ENCODE results near the gene PDE4C.

PDE4C gene

GRCh38 chr19:18263324-18264136, 37.3 kb upstream of the PDE4C start:
- H2BK15ac ChIP-seq (ENCODE audit: low read depth, poor library complexity, severe bottlenecking), result no peak overlapping the region
- H3K14ac ChIP-seq (ENCODE audit: low read length in 2 of 2), result no peak overlapping the region
- peaks cover 4% of the 10 kb centered on the region for H3K79me1 ChIP-seq (replicated peaks; ENCODE audit: low read length, poor library complexity, severe bottlenecking)
- no peak overlapping the region for H2AFZ ChIP-seq (ENCODE audit: low read depth, low read length)
- no peak overlapping the region for H3K23ac ChIP-seq (ENCODE audit: low read length in 2 of 2)
- peak overlapping the region in 1 of 2 experiments; percentile 3 for H3K18ac ChIP-seq (ENCODE audit: low read depth in 1 of 2, low read length in 2 of 2)
- peak overlapping the region in 1 of 2 experiments; percentile 3 for H2BK12ac ChIP-seq (ENCODE audit: low read length in 2 of 2)
- H3K27ac ChIP-seq (ENCODE audit: low read length, poor library complexity, severe bottlenecking), result no peak overlapping the region
- H3K4me1 ChIP-seq (ENCODE audit: control insufficient read depth, insufficient read depth, low read depth, low read length), result peaks cover 1% of the 10 kb centered on the region
- H3K4me2 ChIP-seq (ENCODE audit: low read length, poor library complexity, severe bottlenecking), result no peak overlapping the region
- 83% methylated on average over 16 of the region's 16 CpGs for WGBS
- H2BK120ac ChIP-seq (ENCODE audit: low read depth, low read length), result no peak overlapping the region
- H3K4ac ChIP-seq (ENCODE audit: low read depth in 1 of 2, low read length in 2 of 2), result no peak overlapping the region
- H3K27me3 ChIP-seq (ENCODE audit: control insufficient read depth in 1 of 2, insufficient read depth in 1 of 2, low read length in 2 of 2), result no peaks in the 10 kb centered on the region
- no peak for DNase-seq
- H2BK5ac ChIP-seq (ENCODE audit: low read depth, low read length, poor library complexity, severe bottlenecking), result no peak overlapping the region
- H4K91ac ChIP-seq (ENCODE audit: low read length), result peak overlapping the region; percentile 54
- H3K9me3 ChIP-seq (ENCODE audit: control insufficient read depth, low read length), result no peaks in the 10 kb centered on the region
- H2AK5ac ChIP-seq (ENCODE audit: low read length, severe bottlenecking), result no peak overlapping the region
- no peak overlapping the region for H3K4me3 ChIP-seq (ENCODE audit: insufficient read depth in 1 of 2, low read depth in 1 of 2, low read length in 2 of 2)
- H4K8ac ChIP-seq (ENCODE audit: low read length), result no peak overlapping the region
- no peak overlapping the region for H3K9ac ChIP-seq (ENCODE audit: low read length)
- peaks cover 54 to 61% of the 10 kb centered on the region in 2 experiments for H3K36me3 ChIP-seq (ENCODE audit: control insufficient read depth in 1 of 2, insufficient read depth in 2 of 2, low read depth in 1 of 2, low read length in 2 of 2)

GRCh38 chr19:18262917-18263316, 36.7 kb upstream of the PDE4C start:
- no peaks in the 10 kb centered on the region for H3K9me3 ChIP-seq (ENCODE audit: control insufficient read depth, low read length)
- H3K4me1 ChIP-seq (ENCODE audit: control insufficient read depth, insufficient read depth, low read depth, low read length), result peaks cover 1% of the 10 kb centered on the region
- H4K8ac ChIP-seq (ENCODE audit: low read length), result no peak overlapping the region
- WGBS, result 80% methylated on average over 10 of the region's 10 CpGs
- H2BK120ac ChIP-seq (ENCODE audit: low read depth, low read length), result no peak overlapping the region
- peaks cover 55% of the 10 kb centered on the region in 2 experiments for H3K36me3 ChIP-seq (ENCODE audit: control insufficient read depth in 1 of 2, insufficient read depth in 2 of 2, low read depth in 1 of 2, low read length in 2 of 2)
- H2BK15ac ChIP-seq (ENCODE audit: low read depth, poor library complexity, severe bottlenecking), result no peak overlapping the region
- no peak overlapping the region for H4K91ac ChIP-seq (ENCODE audit: low read length)
- H2BK12ac ChIP-seq (ENCODE audit: low read length in 2 of 2), result no peak overlapping the region
- H3K23ac ChIP-seq (ENCODE audit: low read length in 2 of 2), result no peak overlapping the region
- H3K18ac ChIP-seq (ENCODE audit: low read depth in 1 of 2, low read length in 2 of 2), result no peak overlapping the region
- peak; percentile 85 for DNase-seq
- no peak overlapping the region for H3K4ac ChIP-seq (ENCODE audit: low read depth in 1 of 2, low read length in 2 of 2)
- no peak overlapping the region for H2AK5ac ChIP-seq (ENCODE audit: low read length, severe bottlenecking)
- H3K79me1 ChIP-seq (replicated peaks; ENCODE audit: low read length, poor library complexity, severe bottlenecking), result peaks cover 4% of the 10 kb centered on the region
- no peak overlapping the region for H3K4me2 ChIP-seq (ENCODE audit: low read length, poor library complexity, severe bottlenecking)
- no peaks in the 10 kb centered on the region for H3K27me3 ChIP-seq (ENCODE audit: control insufficient read depth in 1 of 2, insufficient read depth in 1 of 2, low read length in 2 of 2)
- H2BK5ac ChIP-seq (ENCODE audit: low read depth, low read length, poor library complexity, severe bottlenecking), result no peak overlapping the region
- no peak overlapping the region for H3K9ac ChIP-seq (ENCODE audit: low read length)
- no peak overlapping the region for H3K14ac ChIP-seq (ENCODE audit: low read length in 2 of 2)
- no peak overlapping the region for H2AFZ ChIP-seq (ENCODE audit: low read depth, low read length)
- no peak overlapping the region for H3K4me3 ChIP-seq (ENCODE audit: insufficient read depth in 1 of 2, low read depth in 1 of 2, low read length in 2 of 2)
- no peak overlapping the region for H3K27ac ChIP-seq (ENCODE audit: low read length, poor library complexity, severe bottlenecking)

DNA sequence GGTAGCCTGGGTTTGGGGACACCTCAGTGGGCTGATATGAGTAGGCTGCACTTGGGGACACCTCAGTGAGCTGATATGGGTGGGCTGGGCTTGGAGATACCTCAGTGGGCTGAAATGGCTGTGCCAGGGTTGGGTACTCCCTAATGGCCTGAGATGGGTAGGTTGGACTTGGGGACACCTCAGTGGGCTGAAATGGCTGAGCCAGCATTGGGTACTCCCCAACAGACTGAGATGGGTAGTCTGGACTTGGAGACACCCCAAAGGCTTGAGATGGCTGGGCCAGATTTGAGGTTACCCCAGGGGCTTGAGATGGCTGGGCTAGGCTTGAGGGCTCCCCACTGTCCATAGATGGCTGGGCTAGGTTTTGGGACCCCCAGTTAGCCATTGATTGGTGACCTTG, 35.9 kb upstream of the PDE4C start:
- no peak overlapping the region for H2BK15ac ChIP-seq (ENCODE audit: low read depth, poor library complexity, severe bottlenecking)

DNA sequence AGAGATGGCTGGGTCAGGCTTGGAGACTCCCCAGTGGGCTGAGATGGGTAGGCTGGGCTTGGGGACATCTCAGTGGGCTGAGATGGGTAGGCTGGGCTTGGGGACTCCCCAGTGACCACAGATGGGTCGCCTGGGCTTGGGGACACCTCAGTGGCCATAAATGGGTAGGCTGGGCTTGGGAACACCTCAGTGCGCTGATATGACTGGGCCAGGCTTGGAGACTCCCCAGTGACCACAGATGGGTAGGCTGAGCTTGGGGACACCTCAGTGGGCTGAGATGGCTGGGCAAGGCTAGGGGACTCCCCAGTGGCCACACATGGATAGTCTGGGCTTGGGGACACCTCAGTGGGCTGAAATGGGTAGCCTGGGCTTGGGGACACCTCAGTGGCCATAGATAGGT, 35.2 kb upstream of the PDE4C start:
- H3K79me1 ChIP-seq (replicated peaks; ENCODE audit: low read length, poor library complexity, severe bottlenecking), result peaks cover 4% of the 10 kb centered on the region
- no peak overlapping the region for H2AFZ ChIP-seq (ENCODE audit: low read depth, low read length)
- H3K4me1 ChIP-seq (ENCODE audit: control insufficient read depth, insufficient read depth, low read depth, low read length), result peaks cover 1% of the 10 kb centered on the region
- no peaks in the 10 kb centered on the region for H3K9me3 ChIP-seq (ENCODE audit: control insufficient read depth, low read length)
- 82% methylated on average over 2 of the region's 2 CpGs for WGBS
- no peak for DNase-seq
- H3K27me3 ChIP-seq (ENCODE audit: control insufficient read depth in 1 of 2, insufficient read depth in 1 of 2, low read length in 2 of 2), result no peaks in the 10 kb centered on the region
- H3K9ac ChIP-seq (ENCODE audit: low read length), result no peak overlapping the region
- no peak overlapping the region for H2BK12ac ChIP-seq (ENCODE audit: low read length in 2 of 2)
- no peak overlapping the region for H2BK15ac ChIP-seq (ENCODE audit: low read depth, poor library complexity, severe bottlenecking)
- no peak overlapping the region for H3K4me2 ChIP-seq (ENCODE audit: low read length, poor library complexity, severe bottlenecking)
- no peak overlapping the region for H2BK5ac ChIP-seq (ENCODE audit: low read depth, low read length, poor library complexity, severe bottlenecking)
- H2BK120ac ChIP-seq (ENCODE audit: low read depth, low read length), result no peak overlapping the region
- no peak overlapping the region for H4K8ac ChIP-seq (ENCODE audit: low read length)
- H3K18ac ChIP-seq (ENCODE audit: low read depth in 1 of 2, low read length in 2 of 2), result no peak overlapping the region
- no peak overlapping the region for H3K4me3 ChIP-seq (ENCODE audit: insufficient read depth in 1 of 2, low read depth in 1 of 2, low read length in 2 of 2)
- no peak overlapping the region for H3K4ac ChIP-seq (ENCODE audit: low read depth in 1 of 2, low read length in 2 of 2)
- H3K36me3 ChIP-seq (ENCODE audit: control insufficient read depth in 1 of 2, insufficient read depth in 2 of 2, low read depth in 1 of 2, low read length in 2 of 2), result peaks cover 43 to 52% of the 10 kb centered on the region in 2 experiments
- no peak overlapping the region for H3K23ac ChIP-seq (ENCODE audit: low read length in 2 of 2)
- H3K27ac ChIP-seq (ENCODE audit: low read length, poor library complexity, severe bottlenecking), result no peak overlapping the region
- H4K91ac ChIP-seq (ENCODE audit: low read length), result no peak overlapping the region
- no peak overlapping the region for H2AK5ac ChIP-seq (ENCODE audit: low read length, severe bottlenecking)
- H3K14ac ChIP-seq (ENCODE audit: low read length in 2 of 2), result no peak overlapping the region

More for the DNA sequence above, 35.9 kb upstream of the PDE4C start:
- DNase-seq, result no peak
- no peak overlapping the region for H2AK5ac ChIP-seq (ENCODE audit: low read length, severe bottlenecking)
- H2BK12ac ChIP-seq (ENCODE audit: low read length in 2 of 2), result no peak overlapping the region
- H3K27me3 ChIP-seq (ENCODE audit: control insufficient read depth in 1 of 2, insufficient read depth in 1 of 2, low read length in 2 of 2), result no peaks in the 10 kb centered on the region
- no peak overlapping the region for H2AFZ ChIP-seq (ENCODE audit: low read depth, low read length)
- H3K4me2 ChIP-seq (ENCODE audit: low read length, poor library complexity, severe bottlenecking), result no peak overlapping the region
- peaks cover 1% of the 10 kb centered on the region for H3K4me1 ChIP-seq (ENCODE audit: control insufficient read depth, insufficient read depth, low read depth, low read length)
- no peak overlapping the region for H2BK120ac ChIP-seq (ENCODE audit: low read depth, low read length)
- H3K18ac ChIP-seq (ENCODE audit: low read depth in 1 of 2, low read length in 2 of 2), result no peak overlapping the region
- H3K79me1 ChIP-seq (replicated peaks; ENCODE audit: low read length, poor library complexity, severe bottlenecking), result peaks cover 4% of the 10 kb centered on the region
- H3K36me3 ChIP-seq (ENCODE audit: control insufficient read depth in 1 of 2, insufficient read depth in 2 of 2, low read depth in 1 of 2, low read length in 2 of 2), result peaks cover 50 to 58% of the 10 kb centered on the region in 2 experiments
- H3K9me3 ChIP-seq (ENCODE audit: control insufficient read depth, low read length), result no peaks in the 10 kb centered on the region
- H3K4me3 ChIP-seq (ENCODE audit: insufficient read depth in 1 of 2, low read depth in 1 of 2, low read length in 2 of 2), result no peak overlapping the region
- no peak overlapping the region for H4K91ac ChIP-seq (ENCODE audit: low read length)
- no peak overlapping the region for H3K23ac ChIP-seq (ENCODE audit: low read length in 2 of 2)
- H3K4ac ChIP-seq (ENCODE audit: low read depth in 1 of 2, low read length in 2 of 2), result no peak overlapping the region
- H3K27ac ChIP-seq (ENCODE audit: low read length, poor library complexity, severe bottlenecking), result no peak overlapping the region
- H4K8ac ChIP-seq (ENCODE audit: low read length), result no peak overlapping the region
- no peak overlapping the region for H3K9ac ChIP-seq (ENCODE audit: low read length)
- no peak overlapping the region for H3K14ac ChIP-seq (ENCODE audit: low read length in 2 of 2)
- no peak overlapping the region for H2BK5ac ChIP-seq (ENCODE audit: low read depth, low read length, poor library complexity, severe bottlenecking)

Measured in mesenchymal stem cell (in vitro differentiated cells and primary cell).